ENCODE measurements around the gene AZI2.

AZI2 gene

GRCh38 chr3:28273837-28274236 lies 74.8 kb downstream of the AZI2 start:
- ATAC-seq, result no peak
- no peak for TF ChIP-seq OSR1 (CRISPR knock-in tag; IDR thresholded peaks at IDR 0.05)

Measured in SK-N-SH treated with all-trans-retinoic acid at 6 μM for 48 hours (cell line).